ENCODE results near the gene KIF23. TPM values are rescaled to one million over a fixed set of nuclear protein-coding genes. Genes with fewer than 3 reads are reported as not detected.

KIF23 gene
- 1 to 10 TPM; 2.6 to 7.4 TPM for total RNA-seq

DNA sequence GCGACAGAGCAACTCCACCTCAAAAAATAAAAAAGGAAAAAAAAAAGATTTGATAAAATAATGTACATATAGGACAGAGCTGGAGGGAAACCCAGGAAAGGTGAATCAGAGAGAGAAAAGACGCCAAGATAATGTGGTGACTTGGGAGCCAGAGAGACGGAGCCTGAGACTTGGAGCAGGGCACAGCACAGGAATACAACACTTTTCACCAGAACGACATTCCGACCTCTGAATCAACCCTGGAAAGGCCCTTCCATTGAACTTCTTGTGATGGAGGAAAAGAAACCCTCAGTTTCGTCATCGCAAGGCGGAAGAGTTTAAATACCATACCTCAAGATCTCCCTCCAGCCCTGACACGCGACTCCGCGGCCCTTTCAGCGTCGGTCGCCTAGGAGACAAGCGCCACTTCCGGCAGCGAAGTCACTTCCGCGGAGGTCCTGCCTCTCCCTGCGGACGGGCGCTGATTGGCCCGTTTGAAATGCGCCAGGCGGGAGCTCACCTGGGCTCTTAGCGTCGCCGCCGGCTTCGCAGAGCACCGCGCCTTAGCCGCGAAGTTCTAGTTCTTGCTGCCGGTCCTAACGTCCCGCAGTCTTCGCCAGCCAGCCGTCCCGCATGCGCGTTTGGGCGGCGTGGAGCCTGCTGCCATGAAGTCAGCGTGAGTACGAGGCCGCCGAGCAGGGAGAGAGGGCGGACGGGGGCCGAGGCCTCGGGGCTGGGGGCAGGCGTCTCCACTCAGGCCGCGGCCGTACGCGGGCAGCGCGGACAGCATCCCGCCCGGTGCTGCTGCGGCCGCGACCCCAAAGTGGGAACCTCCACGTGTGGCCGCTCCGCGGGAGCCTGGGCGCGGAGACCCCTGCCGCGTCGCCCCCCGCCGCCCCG, at the start of gene KIF23:
KIF23 (plus strand) TSS at position 528 of the 879 bp plus-strand sequence; CDS start at position 645, 117 bp downstream.
- intact Hi-C loops (cut with DNase I), result no loop called here
- peak; percentile 87 for DNase-seq (ENCODE audit: low spot score)
- 2% methylated on average over 63 of the region's 78 CpGs for WGBS
- Histone ChIP-seq H3K27me3 (replicated peaks; ENCODE audit: insufficient read depth) (no peaks in the 10 kb centered on the region), H3K27ac (peak within 1 kb of the TSS; percentile 45 to 53), H3K9me3 (no peaks in the 10 kb centered on the region), H3K36me3 (no peaks in the 10 kb centered on the region), H3K4me1 (replicated peaks) (no peaks in the 10 kb centered on the region), H3K4me3 (peak within 1 kb of the TSS; percentile 55 to 58)
- peak; percentile 7 for TF ChIP-seq POLR2A (IDR thresholded peaks at IDR 0.05)
- TF ChIP-seq, protein P1, sequence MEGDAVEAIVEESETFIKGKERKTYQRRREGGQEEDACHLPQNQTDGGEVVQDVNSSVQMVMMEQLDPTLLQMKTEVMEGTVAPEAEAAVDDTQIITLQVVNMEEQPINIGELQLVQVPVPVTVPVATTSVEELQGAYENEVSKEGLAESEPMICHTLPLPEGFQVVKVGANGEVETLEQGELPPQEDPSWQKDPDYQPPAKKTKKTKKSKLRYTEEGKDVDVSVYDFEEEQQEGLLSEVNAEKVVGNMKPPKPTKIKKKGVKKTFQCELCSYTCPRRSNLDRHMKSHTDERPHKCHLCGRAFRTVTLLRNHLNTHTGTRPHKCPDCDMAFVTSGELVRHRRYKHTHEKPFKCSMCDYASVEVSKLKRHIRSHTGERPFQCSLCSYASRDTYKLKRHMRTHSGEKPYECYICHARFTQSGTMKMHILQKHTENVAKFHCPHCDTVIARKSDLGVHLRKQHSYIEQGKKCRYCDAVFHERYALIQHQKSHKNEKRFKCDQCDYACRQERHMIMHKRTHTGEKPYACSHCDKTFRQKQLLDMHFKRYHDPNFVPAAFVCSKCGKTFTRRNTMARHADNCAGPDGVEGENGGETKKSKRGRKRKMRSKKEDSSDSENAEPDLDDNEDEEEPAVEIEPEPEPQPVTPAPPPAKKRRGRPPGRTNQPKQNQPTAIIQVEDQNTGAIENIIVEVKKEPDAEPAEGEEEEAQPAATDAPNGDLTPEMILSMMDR (IDR thresholded peaks at IDR 0.05), result no peak
- peak; percentile 92 for TF ChIP-seq POLR2AphosphoS5 (IDR thresholded peaks at IDR 0.05)

DNA sequence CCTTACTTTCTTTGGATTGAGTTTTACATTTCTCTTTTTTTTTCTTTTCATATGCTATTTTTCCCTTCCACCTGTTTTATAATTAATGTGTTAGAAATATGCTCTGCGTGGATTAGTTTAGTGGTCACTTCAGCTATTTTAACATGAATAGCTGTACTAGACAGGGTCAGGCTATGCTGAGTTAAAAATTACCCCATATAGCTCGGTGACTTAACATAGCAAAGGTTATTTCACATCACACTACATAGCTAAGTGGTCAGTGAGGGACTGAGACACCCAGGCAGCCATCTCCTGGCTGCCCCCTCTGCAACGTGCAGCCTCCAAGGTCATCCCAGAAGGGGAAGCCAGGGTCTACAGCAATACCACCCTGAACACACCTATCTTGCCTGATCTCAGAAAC, 46.9 kb upstream of the KIF23 start:
- WGBS, result 82% methylated on average over 3 of the region's 3 CpGs
- H3K27ac ChIP-seq, result no peak overlapping the region

DNA sequence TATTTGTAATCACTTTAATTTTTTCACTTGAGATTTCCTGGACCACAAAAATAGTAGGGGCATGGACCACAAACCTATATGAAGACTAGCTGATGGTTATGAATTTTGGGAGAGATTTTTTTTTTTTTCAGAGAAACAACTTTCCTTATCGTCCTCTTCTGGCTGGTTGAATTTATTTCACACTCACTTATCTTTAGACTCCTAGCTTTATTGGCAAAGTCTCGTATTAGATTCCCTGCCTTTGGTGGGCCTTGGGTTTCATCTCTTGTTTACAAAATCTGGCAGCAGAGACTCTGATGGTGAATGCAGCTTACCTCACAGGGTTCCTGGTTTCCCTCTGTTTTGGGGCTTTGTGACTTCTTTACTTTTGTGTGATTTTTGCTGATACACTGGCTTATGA, 44.5 kb upstream of the KIF23 start:
- 75% methylated on average over 2 of the region's 2 CpGs for WGBS
- no peak overlapping the region for H3K27ac ChIP-seq
- no peak overlapping the region for H3K4me3 ChIP-seq
- DNase-seq (ENCODE audit: low spot score), result no peak
- H3K4me1 ChIP-seq (replicated peaks), result no peaks in the 10 kb centered on the region
- H3K36me3 ChIP-seq, result no peaks in the 10 kb centered on the region
- intact Hi-C loops (cut with DNase I), result no loop called here
- TF ChIP-seq POLR2A (IDR thresholded peaks at IDR 0.05) (no peak), POLR2AphosphoS5 (IDR thresholded peaks at IDR 0.05) (no peak)
- TF ChIP-seq, protein P1 (IDR thresholded peaks at IDR 0.05), result no peak
- no peaks in the 10 kb centered on the region for H3K27me3 ChIP-seq (replicated peaks; ENCODE audit: insufficient read depth)
- no peaks in the 10 kb centered on the region for H3K9me3 ChIP-seq

More for the DNA sequence above, 46.9 kb upstream of the KIF23 start:
- TF ChIP-seq, protein P1 (IDR thresholded peaks at IDR 0.05), result no peak
- TF ChIP-seq POLR2A (IDR thresholded peaks at IDR 0.05) (no peak), POLR2AphosphoS5 (IDR thresholded peaks at IDR 0.05) (no peak)
- Histone ChIP-seq H3K9me3 (no peaks in the 10 kb centered on the region), H3K4me3 (no peak overlapping the region), H3K27me3 (replicated peaks; ENCODE audit: insufficient read depth) (no peaks in the 10 kb centered on the region), H3K36me3 (no peaks in the 10 kb centered on the region), H3K4me1 (replicated peaks) (no peaks in the 10 kb centered on the region)
- DNase-seq (ENCODE audit: low spot score), result no peak
- intact Hi-C loops (cut with DNase I), result no loop called here

DNA sequence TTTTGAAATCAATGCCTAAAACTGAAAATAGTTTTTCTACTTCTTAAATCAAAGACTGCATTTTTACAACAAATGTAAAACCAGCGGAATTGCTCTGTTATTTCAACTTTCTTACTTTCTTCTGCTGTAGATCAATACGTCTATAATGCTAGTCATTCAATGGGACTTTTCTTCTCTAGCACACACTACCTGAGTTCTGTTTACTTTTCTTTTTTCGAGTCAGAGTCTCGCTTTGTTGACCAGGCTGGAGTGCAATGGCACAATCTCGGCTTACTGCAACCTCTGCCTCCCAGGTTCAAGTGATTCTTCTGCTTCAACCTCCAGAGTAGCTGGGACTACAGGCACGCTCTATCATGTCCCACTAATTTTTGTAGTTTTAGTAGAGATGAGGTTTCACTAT, 40.7 kb upstream of the KIF23 start:
- no peaks in the 10 kb centered on the region for H3K9me3 ChIP-seq
- H3K4me1 ChIP-seq (replicated peaks), result no peaks in the 10 kb centered on the region
- H3K36me3 ChIP-seq, result no peaks in the 10 kb centered on the region
- TF ChIP-seq POLR2A (IDR thresholded peaks at IDR 0.05) (no peak), POLR2AphosphoS5 (IDR thresholded peaks at IDR 0.05) (no peak)
- TF ChIP-seq, protein P1 (IDR thresholded peaks at IDR 0.05), result no peak
- 88% methylated on average over 6 of the region's 6 CpGs for WGBS
- H3K4me3 ChIP-seq, result no peak overlapping the region
- intact Hi-C loops (cut with DNase I), result no loop called here
- DNase-seq (ENCODE audit: low spot score), result no peak
- no peak overlapping the region for H3K27ac ChIP-seq
- no peaks in the 10 kb centered on the region for H3K27me3 ChIP-seq (replicated peaks; ENCODE audit: insufficient read depth)
